Loucy (cell line): ENCODE data around the gene LOXHD1.

Experiments
- H2AFZ ChIP-seq: fragments of 200-600 bp; sonication (generic); 2 replicates; pipeline ENCODE4 v1.6.0; 2016; ENCODE audit warnings: antibody characterized with exemption, mild to moderate bottlenecking, low read length, moderate library complexity
- H3F3A ChIP-seq: fragments of 200-600 bp; 2 replicates; pipeline ENCODE4 v1.6.0; 2016; ENCODE audit warnings: antibody characterized with exemption, low read depth, mild to moderate bottlenecking
- H3K27me3 ChIP-seq: fragments of 200-600 bp; sonication (generic); 2 replicates; pipeline ENCODE4 v1.6.1; 2014; ENCODE audit warnings: low read length, mild to moderate bottlenecking; ENCODE audit not compliant: insufficient read depth, poor library complexity, severe bottlenecking
- H3K36me3 ChIP-seq: fragments of 200-600 bp; sonication (generic); 2 replicates; pipeline ENCODE4 v1.6.1; 2016; ENCODE audit warnings: low read length; ENCODE audit not compliant: insufficient read depth
- H3K4me1 ChIP-seq: fragments of 200-600 bp; sonication (generic); 2 replicates; pipeline ENCODE4 v1.5.1; 2014; ENCODE audit warnings: low read length, mild to moderate bottlenecking; ENCODE audit not compliant: insufficient read depth, poor library complexity, severe bottlenecking
- H3K4me2 ChIP-seq: fragments of 200-600 bp; sonication (generic); 2 replicates; pipeline ENCODE4 v1.6.0; 2014; ENCODE audit warnings: antibody characterized with exemption, low read length, low read depth, mild to moderate bottlenecking; ENCODE audit not compliant: poor library complexity, severe bottlenecking
- H3K4me3 ChIP-seq: fragments of 200-600 bp; sonication (generic); 2 replicates; pipeline ENCODE4 v1.5.1; 2014; ENCODE audit warnings: low read length, mild to moderate bottlenecking, mixed read lengths; ENCODE audit not compliant: poor library complexity, severe bottlenecking
- H3K79me2 ChIP-seq: fragments of 200-600 bp; sonication (generic); 2 replicates; pipeline ENCODE4 v1.6.1; 2014; ENCODE audit warnings: low read length; ENCODE audit not compliant: insufficient read depth
- H3K9ac ChIP-seq: fragments of 200-600 bp; sonication (generic); 2 replicates; pipeline ENCODE4 v1.6.0; 2014; ENCODE audit warnings: mild to moderate bottlenecking, low read depth, low read length, moderate library complexity; ENCODE audit not compliant: poor library complexity, severe bottlenecking
- H3K9me2 ChIP-seq: fragments of 200-600 bp; sonication (generic); replicated peaks from 2 replicates; pipeline ENCODE4 v1.6.1; 2016; ENCODE audit warnings: low read depth, low read length, mixed read lengths
- H3K9me3 ChIP-seq: fragments of 200-600 bp; sonication (generic); 2 replicates; pipeline ENCODE4 v1.6.1; 2014; ENCODE audit warnings: mild to moderate bottlenecking, antibody characterized with exemption, low read length, low read depth; ENCODE audit not compliant: insufficient read depth
- H4K20me1 ChIP-seq: fragments of 200-600 bp; sonication (generic); 2 replicates; pipeline ENCODE4 v1.6.0; 2014; ENCODE audit warnings: antibody characterized with exemption, low read length, mild to moderate bottlenecking; ENCODE audit not compliant: insufficient read depth, poor library complexity, severe bottlenecking
- EZH2phosphoT487 ChIP-seq: fragments of 200-600 bp; IDR thresholded peaks from 2 replicates; pipeline ENCODE4 v1.6.1; 2018; ENCODE audit warnings: antibody characterized with exemption, mild to moderate bottlenecking, moderate library complexity, borderline replicate concordance
- TF ChIP-seq, protein P1 (sequence below): fragments of 200-600 bp; sonication (generic); conservative IDR thresholded peaks from 2 replicates; pipeline ENCODE4 v1.5.1; 2014; ENCODE audit warnings: mild to moderate bottlenecking, antibody characterized with exemption, low read length

The LOXHD1 gene

DNA sequence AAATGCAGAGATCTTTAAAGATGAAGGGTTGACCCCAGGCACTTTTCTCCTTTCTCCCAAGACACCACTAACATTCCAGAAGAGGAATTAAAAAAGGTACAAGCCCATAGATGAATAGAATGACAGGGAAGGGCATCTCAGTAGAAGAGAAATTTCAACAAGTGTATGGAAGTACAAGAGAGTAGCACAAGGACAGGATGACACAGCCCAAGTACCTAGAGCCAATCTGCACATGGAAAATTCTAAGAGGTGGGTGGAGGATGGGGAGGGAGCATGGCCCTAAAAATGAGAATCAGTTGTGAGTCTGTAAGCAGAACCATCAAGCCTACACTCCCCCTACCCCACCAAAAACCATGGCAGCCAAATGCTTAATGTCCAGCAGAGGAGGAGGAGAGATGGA, 39.7 kb upstream of the LOXHD1 start:
- H3K27me3 ChIP-seq: no peaks in the 10 kb centered on the region
- H3F3A ChIP-seq: no peaks in the 10 kb centered on the region
- H2AFZ ChIP-seq: no peak overlapping the region
- H4K20me1 ChIP-seq: no peaks in the 10 kb centered on the region
- H3K4me3 ChIP-seq: no peak overlapping the region
- no peak overlapping the region for H3K9ac ChIP-seq
- no peak overlapping the region for H3K4me2 ChIP-seq
- no peak for TF ChIP-seq EZH2phosphoT487
- TF ChIP-seq, protein P1, sequence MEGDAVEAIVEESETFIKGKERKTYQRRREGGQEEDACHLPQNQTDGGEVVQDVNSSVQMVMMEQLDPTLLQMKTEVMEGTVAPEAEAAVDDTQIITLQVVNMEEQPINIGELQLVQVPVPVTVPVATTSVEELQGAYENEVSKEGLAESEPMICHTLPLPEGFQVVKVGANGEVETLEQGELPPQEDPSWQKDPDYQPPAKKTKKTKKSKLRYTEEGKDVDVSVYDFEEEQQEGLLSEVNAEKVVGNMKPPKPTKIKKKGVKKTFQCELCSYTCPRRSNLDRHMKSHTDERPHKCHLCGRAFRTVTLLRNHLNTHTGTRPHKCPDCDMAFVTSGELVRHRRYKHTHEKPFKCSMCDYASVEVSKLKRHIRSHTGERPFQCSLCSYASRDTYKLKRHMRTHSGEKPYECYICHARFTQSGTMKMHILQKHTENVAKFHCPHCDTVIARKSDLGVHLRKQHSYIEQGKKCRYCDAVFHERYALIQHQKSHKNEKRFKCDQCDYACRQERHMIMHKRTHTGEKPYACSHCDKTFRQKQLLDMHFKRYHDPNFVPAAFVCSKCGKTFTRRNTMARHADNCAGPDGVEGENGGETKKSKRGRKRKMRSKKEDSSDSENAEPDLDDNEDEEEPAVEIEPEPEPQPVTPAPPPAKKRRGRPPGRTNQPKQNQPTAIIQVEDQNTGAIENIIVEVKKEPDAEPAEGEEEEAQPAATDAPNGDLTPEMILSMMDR: no peak
- H3K36me3 ChIP-seq: no peaks in the 10 kb centered on the region
- no peaks in the 10 kb centered on the region for H3K9me2 ChIP-seq
- H3K4me1 ChIP-seq: no peaks in the 10 kb centered on the region
- no peaks in the 10 kb centered on the region for H3K9me3 ChIP-seq
- no peaks in the 10 kb centered on the region for H3K79me2 ChIP-seq

DNA sequence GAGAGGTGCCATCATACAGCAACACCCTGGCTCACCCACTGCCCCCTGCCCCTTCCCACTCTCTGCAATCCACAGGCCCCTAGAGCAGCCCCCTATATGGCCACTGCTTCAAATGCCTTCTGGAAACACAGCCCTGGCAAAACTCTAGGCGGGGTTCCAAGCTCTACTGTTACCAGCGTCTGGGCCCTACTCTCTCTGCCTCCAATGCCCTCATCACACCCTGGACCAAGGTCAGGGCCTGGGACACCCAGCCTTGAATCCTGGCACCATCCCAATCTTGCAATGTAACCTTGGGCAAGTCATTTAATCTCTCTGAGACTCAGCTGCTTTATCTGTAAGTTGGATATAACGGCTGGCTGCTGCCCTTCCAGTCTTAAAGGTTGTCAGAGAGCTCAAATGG, 39.2 kb upstream of the LOXHD1 start:
- Histone ChIP-seq H3K4me3 (no peak overlapping the region), H3F3A (no peaks in the 10 kb centered on the region), H4K20me1 (no peaks in the 10 kb centered on the region), H3K79me2 (no peaks in the 10 kb centered on the region), H3K4me1 (no peaks in the 10 kb centered on the region), H3K27me3 (no peaks in the 10 kb centered on the region), H3K9me3 (no peaks in the 10 kb centered on the region), H3K4me2 (no peak overlapping the region), H3K9me2 (no peaks in the 10 kb centered on the region), H2AFZ (no peak overlapping the region), H3K36me3 (no peaks in the 10 kb centered on the region), H3K9ac (no peak overlapping the region)
- TF ChIP-seq, protein P1: no peak
- TF ChIP-seq EZH2phosphoT487: no peak

DNA sequence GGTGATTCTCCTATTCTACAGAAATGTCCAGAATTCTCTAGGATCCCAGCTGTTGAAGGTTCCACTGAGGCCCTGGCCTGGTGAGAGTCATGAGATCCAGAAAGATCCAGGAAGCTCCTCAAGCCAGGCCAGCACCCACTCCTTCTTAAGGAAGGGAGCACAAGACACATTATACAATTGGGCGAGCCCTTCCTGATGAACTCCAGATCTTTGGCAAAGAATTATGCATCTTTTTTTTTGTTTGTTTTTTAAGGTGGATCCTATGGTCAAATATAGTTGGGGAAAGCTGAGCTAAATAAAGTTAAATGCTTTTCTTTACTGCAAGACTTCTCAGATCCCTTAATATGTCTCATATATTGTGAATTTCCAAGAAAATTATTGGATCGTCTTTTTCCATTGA, 37.0 kb upstream of the LOXHD1 start:
- Histone ChIP-seq H3K9me3 (no peaks in the 10 kb centered on the region), H4K20me1 (no peaks in the 10 kb centered on the region), H3K27me3 (no peaks in the 10 kb centered on the region), H3K36me3 (no peaks in the 10 kb centered on the region), H3K4me2 (no peak overlapping the region), H3K4me1 (no peaks in the 10 kb centered on the region), H3K9ac (no peak overlapping the region), H3F3A (no peaks in the 10 kb centered on the region), H2AFZ (no peak overlapping the region), H3K79me2 (no peaks in the 10 kb centered on the region), H3K9me2 (no peaks in the 10 kb centered on the region), H3K4me3 (no peak overlapping the region)
- TF ChIP-seq, protein P1: no peak
- no peak for TF ChIP-seq EZH2phosphoT487
